K562 (cell line): ENCODE measurements around the gene SLC9A1. TPM values are rescaled to one million over a fixed set of nuclear protein-coding genes. Genes with fewer than 3 reads are reported as not detected.

Experiments
- GATAD2A ChIP-seq: fragments of 450-650 bp; IDR thresholded peaks from 2 replicates; pipeline ENCODE4 v1.6.1; 2017
- LEF1 ChIP-seq: fragments of 450-650 bp; IDR thresholded peaks from 2 replicates; pipeline ENCODE4 v1.6.1; 2016; ENCODE audit warnings: mild to moderate bottlenecking
- MCM2 ChIP-seq: fragments of 450-650 bp; IDR thresholded peaks from 2 replicates; pipeline ENCODE4 v1.6.1; 2017; ENCODE audit warnings: low read depth, mild to moderate bottlenecking
- MCM7 ChIP-seq, 2 experiments: fragments of 450-650 bp; IDR thresholded peaks; 2 replicates each; pipeline ENCODE4 v1.6.1; 2016 to 2018
- RBFOX2 ChIP-seq: fragments of 200-400 bp; formaldehyde crosslinking; IDR thresholded peaks from 2 replicates; pipeline ENCODE4 v1.6.1; 2017; ENCODE audit warnings: low read depth, mild to moderate bottlenecking, low read length, moderate library complexity
- SMAD2 ChIP-seq: fragments of 150-350 bp; IDR thresholded peaks from 2 replicates; pipeline ENCODE4 v1.6.1; 2014; ENCODE audit warnings: low read depth, mild to moderate bottlenecking, low read length
- ZNF212 ChIP-seq: fragments of 450-650 bp; formaldehyde crosslinking; IDR thresholded peaks from 2 replicates; pipeline ENCODE4 v1.4.0; 2020; ENCODE audit warnings: mild to moderate bottlenecking
- polyA plus RNA-seq, 8 experiments: library from polyadenylated mRNA; depleted of rRNA in 4 of 8; stranded (reverse) in 5 of 8; unstranded in 3 of 8; fragments of >200 nt; fragmentation: Nextera tagmentation in 2 of 8; fragmentation: Illumina TruSeq in 1 of 8; extraction: Ambion mirVana in 2 of 8; extraction: Trizol in 1 of 8; gene quantifications; 2 replicates each; pipeline versions ENCODE4 v1.2.1 to v1.2.3, GENCODE V29; 2011 to 2014; ENCODE audit warnings: inconsistent platforms in 1 of 8, missing spikeins in 1 of 8
- total RNA-seq, 7 experiments: library from RNA; depleted of rRNA in 6 of 7; stranded (reverse); fragments of >200 nt in 6 of 7; fragmentation: Illumina TruSeq in 2 of 7; extraction: Trizol in 2 of 7; gene quantifications; 2 replicates each; pipeline versions ENCODE4 v1.2.1 to v1.2.3, GENCODE V29; 2011 to 2021; ENCODE audit warnings: low replicate concordance in 1 of 7
- TF ChIP-seq, protein P1 (sequence below): fragments of 250-450 bp; sonication (Bioruptor Pico); IDR thresholded peaks from 2 replicates; pipeline ENCODE4 v1.5.0; 2021; ENCODE audit warnings: mild to moderate bottlenecking, moderate library complexity
- TF ChIP-seq, protein P2 (sequence below): sonication (generic); formaldehyde crosslinking; IDR thresholded peaks from 2 replicates; pipeline ENCODE4 v1.8.1; 2022; ENCODE audit warnings: missing genetic modification reagents
- TF ChIP-seq, protein P3 (sequence below): sonication (generic); formaldehyde crosslinking; IDR thresholded peaks from 2 replicates; pipeline ENCODE4 v1.9.0; 2022; ENCODE audit warnings: mild to moderate bottlenecking, missing genetic modification reagents

Gene SLC9A1
- total and polyA plus RNA-seq, 9 of the 15 experiments (the other 6 are each of a cell fraction or from before 2014, with no cell fraction given) = 0.59 to 14.4 (median 2.0) TPM

DNA sequence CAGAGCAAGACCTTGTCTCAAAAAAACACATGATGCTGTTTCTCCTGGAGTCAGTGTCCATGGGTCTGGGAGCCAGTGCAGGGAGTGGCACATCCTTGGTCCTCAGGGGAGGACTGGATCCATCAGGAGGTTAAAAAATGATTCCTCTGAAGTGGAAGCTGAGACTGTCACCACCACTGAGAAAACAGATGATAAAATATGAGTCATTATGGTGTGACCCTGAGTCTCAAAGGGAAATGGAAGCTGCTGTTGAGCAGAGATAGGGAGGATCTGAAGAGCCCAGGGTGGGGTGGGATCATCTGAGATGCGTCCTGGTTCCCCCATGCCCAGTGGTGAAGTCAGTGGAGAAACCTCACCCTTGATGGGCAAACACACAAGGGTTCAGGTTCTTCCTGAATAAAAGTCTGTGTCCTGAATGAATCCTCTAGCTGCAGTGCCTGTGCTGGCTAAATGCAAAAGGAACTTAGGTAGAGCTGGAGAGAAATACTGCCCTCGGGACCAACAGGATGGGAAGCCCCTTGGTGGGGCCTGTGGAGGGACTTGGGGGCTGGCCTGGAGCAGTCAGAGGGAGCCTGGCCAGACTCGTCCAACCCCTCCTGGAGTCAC, 80.6 kb downstream of the SLC9A1 start (continued):
- TF ChIP-seq, protein P1, sequence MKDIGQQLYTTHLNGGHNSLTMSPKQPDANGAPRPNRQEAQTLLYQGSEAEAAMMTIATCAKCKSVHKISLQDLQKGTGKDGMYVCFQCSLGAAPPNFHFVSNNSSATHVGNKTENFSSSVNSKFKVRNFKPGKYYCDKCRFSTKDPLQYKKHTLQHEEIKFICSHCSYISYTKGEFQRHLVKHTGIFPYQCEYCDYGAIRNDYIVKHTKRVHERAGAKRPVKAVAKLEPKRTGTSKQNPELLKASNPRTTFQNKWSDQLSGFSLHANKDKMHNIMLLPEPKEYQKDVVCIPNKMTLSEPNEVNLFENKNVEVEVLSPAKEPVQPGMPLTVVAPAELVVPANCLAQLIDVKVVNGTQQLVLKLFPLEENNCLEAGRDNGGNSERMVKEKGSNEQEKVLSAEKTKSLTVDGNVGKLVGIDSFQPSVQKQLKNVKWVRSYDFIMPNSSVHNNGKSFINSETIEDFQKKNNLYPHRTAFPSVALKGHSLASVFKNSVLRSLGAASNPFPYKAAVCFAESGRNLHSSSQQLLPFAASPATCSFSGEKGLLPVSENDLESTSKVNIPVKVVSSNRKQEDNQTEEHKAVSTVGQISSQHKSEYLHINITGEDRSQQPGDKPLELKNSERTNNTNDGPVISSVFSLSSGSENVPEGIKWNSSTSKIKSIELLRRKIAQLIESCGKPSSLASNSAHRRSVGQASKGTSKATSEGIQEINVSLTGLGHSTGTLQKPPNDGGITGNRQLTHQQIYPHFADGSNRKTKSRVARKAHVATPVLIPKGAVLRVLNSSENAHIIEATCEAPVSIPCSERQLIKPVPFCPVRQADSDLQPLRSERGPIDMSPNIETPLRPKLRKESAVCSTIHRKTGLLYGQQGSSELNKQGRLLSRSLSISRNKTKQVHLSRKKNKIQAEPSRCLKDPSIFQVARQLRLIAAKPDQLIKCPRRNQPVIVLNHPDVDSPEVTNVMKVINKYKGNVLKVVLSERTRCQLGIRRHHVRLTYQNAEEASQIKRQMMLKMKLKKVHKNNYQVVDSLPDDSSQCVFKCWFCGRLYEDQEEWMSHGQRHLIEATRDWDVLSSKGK (CRISPR knock-in tag) = no peak
- TF ChIP-seq LEF1 (peak; percentile 91), RBFOX2 (no peak), MCM2 (no peak), SMAD2 (no peak), GATAD2A (no peak; the same call in 1 of the 2 replicates), MCM7 (IDR thresholded peaks at IDR 0.05) (no peak), ZNF212 (CRISPR knock-in tag) (no peak)
- TF ChIP-seq, protein P2, sequence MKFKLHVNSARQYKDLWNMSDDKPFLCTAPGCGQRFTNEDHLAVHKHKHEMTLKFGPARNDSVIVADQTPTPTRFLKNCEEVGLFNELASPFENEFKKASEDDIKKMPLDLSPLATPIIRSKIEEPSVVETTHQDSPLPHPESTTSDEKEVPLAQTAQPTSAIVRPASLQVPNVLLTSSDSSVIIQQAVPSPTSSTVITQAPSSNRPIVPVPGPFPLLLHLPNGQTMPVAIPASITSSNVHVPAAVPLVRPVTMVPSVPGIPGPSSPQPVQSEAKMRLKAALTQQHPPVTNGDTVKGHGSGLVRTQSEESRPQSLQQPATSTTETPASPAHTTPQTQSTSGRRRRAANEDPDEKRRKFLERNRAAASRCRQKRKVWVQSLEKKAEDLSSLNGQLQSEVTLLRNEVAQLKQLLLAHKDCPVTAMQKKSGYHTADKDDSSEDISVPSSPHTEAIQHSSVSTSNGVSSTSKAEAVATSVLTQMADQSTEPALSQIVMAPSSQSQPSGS (CRISPR knock-in tag) = no peak
- TF ChIP-seq, protein P3, sequence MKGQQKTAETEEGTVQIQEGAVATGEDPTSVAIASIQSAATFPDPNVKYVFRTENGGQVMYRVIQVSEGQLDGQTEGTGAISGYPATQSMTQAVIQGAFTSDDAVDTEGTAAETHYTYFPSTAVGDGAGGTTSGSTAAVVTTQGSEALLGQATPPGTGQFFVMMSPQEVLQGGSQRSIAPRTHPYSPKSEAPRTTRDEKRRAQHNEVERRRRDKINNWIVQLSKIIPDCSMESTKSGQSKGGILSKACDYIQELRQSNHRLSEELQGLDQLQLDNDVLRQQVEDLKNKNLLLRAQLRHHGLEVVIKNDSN (CRISPR knock-in tag) = no peak
